Uterus (tissue), 2 donors: ENCODE results near the gene ZNF282.

Experiments
- POLR2A ChIP-seq, 2 donors: fragments of 450-650 bp; IDR thresholded peaks; one replicate each; pipeline ENCODE4 v1.6.1; 2016; ENCODE audit warnings: antibody characterized with exemption in 2 of 2, mild to moderate bottlenecking in 1 of 2, moderate library complexity in 1 of 2
- TF ChIP-seq, protein P1 (sequence below), 4 experiments: fragments of 200-600 bp in 2 of 4; fragments of 450-650 bp in 2 of 4; sonication (generic) in 2 of 4; IDR thresholded peaks; one replicate each; pipeline ENCODE4 v1.5.1; 2016 to 2019; ENCODE audit warnings: antibody characterized with exemption in 4 of 4, mild to moderate bottlenecking in 2 of 4, moderate library complexity in 1 of 4

- TF ChIP-seq, protein P1, sequence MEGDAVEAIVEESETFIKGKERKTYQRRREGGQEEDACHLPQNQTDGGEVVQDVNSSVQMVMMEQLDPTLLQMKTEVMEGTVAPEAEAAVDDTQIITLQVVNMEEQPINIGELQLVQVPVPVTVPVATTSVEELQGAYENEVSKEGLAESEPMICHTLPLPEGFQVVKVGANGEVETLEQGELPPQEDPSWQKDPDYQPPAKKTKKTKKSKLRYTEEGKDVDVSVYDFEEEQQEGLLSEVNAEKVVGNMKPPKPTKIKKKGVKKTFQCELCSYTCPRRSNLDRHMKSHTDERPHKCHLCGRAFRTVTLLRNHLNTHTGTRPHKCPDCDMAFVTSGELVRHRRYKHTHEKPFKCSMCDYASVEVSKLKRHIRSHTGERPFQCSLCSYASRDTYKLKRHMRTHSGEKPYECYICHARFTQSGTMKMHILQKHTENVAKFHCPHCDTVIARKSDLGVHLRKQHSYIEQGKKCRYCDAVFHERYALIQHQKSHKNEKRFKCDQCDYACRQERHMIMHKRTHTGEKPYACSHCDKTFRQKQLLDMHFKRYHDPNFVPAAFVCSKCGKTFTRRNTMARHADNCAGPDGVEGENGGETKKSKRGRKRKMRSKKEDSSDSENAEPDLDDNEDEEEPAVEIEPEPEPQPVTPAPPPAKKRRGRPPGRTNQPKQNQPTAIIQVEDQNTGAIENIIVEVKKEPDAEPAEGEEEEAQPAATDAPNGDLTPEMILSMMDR (IDR thresholded peaks at IDR 0.05): no peak
- no peak for TF ChIP-seq POLR2A (IDR thresholded peaks at IDR 0.05)
These were observed 30.3 kb downstream of the ZNF282 start for GRCh38 chr7:149225656-149226055.
